DOHH2 (cell line): ENCODE results near the gene FXYD6.

ENCODE experiments used
- H3F3A ChIP-seq: fragments of 200-600 bp; sonication (generic), shearing (Covaris generic); 2 replicates; pipeline ENCODE4 v1.6.0; 2016; ENCODE audit warnings: antibody characterized with exemption, mild to moderate bottlenecking; ENCODE audit not compliant: control insufficient read depth, insufficient read depth
- H3K27ac ChIP-seq: fragments of 200-600 bp; sonication (generic); 2 replicates; pipeline ENCODE4 v1.5.1; 2014; ENCODE audit warnings: low read depth, mild to moderate bottlenecking, low read length, moderate library complexity
- H3K27me3 ChIP-seq: fragments of 200-600 bp; sonication (generic); 2 replicates; pipeline ENCODE4 v1.6.1; 2014; ENCODE audit warnings: mild to moderate bottlenecking, low read length, mixed read lengths; ENCODE audit not compliant: control insufficient read depth
- H3K36me3 ChIP-seq: fragments of 200-600 bp; sonication (generic); 2 replicates; pipeline ENCODE4 v1.6.1; 2014; ENCODE audit warnings: mild to moderate bottlenecking, low read length, moderate library complexity, mixed read lengths; ENCODE audit not compliant: control insufficient read depth
- H3K4me1 ChIP-seq: fragments of 200-600 bp; sonication (generic); 2 replicates; pipeline ENCODE4 v1.6.1; 2014; ENCODE audit warnings: mild to moderate bottlenecking, low read length, mixed read lengths; ENCODE audit not compliant: control insufficient read depth
- H3K4me2 ChIP-seq: fragments of 200-600 bp; sonication (generic); 2 replicates; pipeline ENCODE4 v1.6.0; 2014; ENCODE audit warnings: mild to moderate bottlenecking, low read length, moderate library complexity
- H3K4me3 ChIP-seq: fragments of 200-600 bp; sonication (generic); 2 replicates; pipeline ENCODE4 v1.5.1; 2014; ENCODE audit warnings: mild to moderate bottlenecking, low read length, mixed read lengths
- H3K79me2 ChIP-seq: fragments of 200-600 bp; sonication (generic); 2 replicates; pipeline ENCODE4 v1.6.1; 2014; ENCODE audit warnings: mild to moderate bottlenecking, low read length, mixed read lengths; ENCODE audit not compliant: control insufficient read depth
- H3K9me2 ChIP-seq: fragments of 200-600 bp; sonication (generic); replicated peaks from 2 replicates; pipeline ENCODE4 v1.6.1; 2014; ENCODE audit warnings: mild to moderate bottlenecking, low read length, mixed read lengths; ENCODE audit not compliant: control insufficient read depth
- H3K9me3 ChIP-seq: fragments of 200-600 bp; sonication (generic); 2 replicates; pipeline ENCODE4 v1.6.1; 2014; ENCODE audit warnings: antibody characterized with exemption, low read length, mixed read lengths; ENCODE audit not compliant: control insufficient read depth, insufficient read depth
- H4K20me1 ChIP-seq: fragments of 200-600 bp; sonication (generic); 2 replicates; pipeline ENCODE4 v1.6.0; 2014; ENCODE audit warnings: low read depth, mild to moderate bottlenecking, antibody characterized with exemption, low read length, moderate library complexity; ENCODE audit not compliant: control insufficient read depth, insufficient read depth
- CTCF ChIP-seq: fragments of 200-600 bp; sonication (generic); IDR thresholded peaks from one replicate; pipeline ENCODE4 v1.5.1; 2014; ENCODE audit warnings: antibody characterized with exemption, mild to moderate bottlenecking, low read depth, low read length; ENCODE audit not compliant: poor library complexity, severe bottlenecking
- EZH2phosphoT487 ChIP-seq: fragments of 200-600 bp; sonication (generic); IDR thresholded peaks from 2 replicates; pipeline ENCODE4 v1.6.1; 2017; ENCODE audit warnings: borderline replicate concordance, mild to moderate bottlenecking, antibody characterized with exemption, low read length, moderate library complexity, mixed read lengths

Gene FXYD6

GRCh38 chr11:117891362-117891761 lies 14.9 kb upstream of the FXYD6 start:
- Histone ChIP-seq H3K9me2 (no peaks in the 10 kb centered on the region), H3K9me3 (no peaks in the 10 kb centered on the region), H3K4me1 (no peaks in the 10 kb centered on the region), H3K79me2 (no peaks in the 10 kb centered on the region), H3K4me3 (no peak overlapping the region), H3F3A (no peaks in the 10 kb centered on the region), H3K27ac (no peak overlapping the region), H3K36me3 (no peaks in the 10 kb centered on the region), H3K4me2 (no peak overlapping the region), H4K20me1 (no peaks in the 10 kb centered on the region), H3K27me3 (peaks cover 26% of the 10 kb centered on the region)
- no peak for TF ChIP-seq EZH2phosphoT487
- no peak for TF ChIP-seq CTCF

DNA sequence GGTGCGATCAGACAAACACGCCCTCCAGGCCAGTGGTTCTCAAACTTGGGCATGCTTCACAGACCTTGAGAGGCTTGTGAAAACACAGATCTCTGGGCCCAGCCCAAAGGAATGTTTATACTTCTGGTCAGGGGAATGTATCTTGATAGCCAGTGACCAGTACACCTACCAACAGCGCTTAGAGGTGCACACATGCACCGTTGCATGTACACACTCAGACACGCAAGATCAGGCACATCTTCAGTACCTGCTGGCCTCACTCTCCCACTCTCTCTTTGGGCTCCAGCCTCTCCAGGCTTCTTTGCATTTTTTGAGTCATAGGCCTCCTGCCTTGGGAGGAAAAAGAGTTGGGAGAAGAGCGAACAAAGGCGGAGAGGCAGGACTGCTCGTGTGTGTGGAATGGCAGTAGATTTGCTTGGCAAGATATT lies 11.7 kb upstream of the FXYD6 start:
- no peaks in the 10 kb centered on the region for H3F3A ChIP-seq
- no peaks in the 10 kb centered on the region for H3K79me2 ChIP-seq
- no peaks in the 10 kb centered on the region for H3K36me3 ChIP-seq
- H3K4me3 ChIP-seq: no peak overlapping the region
- H3K27ac ChIP-seq: no peak overlapping the region
- TF ChIP-seq EZH2phosphoT487 (no peak), CTCF (no peak)
- no peaks in the 10 kb centered on the region for H3K4me1 ChIP-seq
- no peaks in the 10 kb centered on the region for H3K9me2 ChIP-seq
- H4K20me1 ChIP-seq: no peaks in the 10 kb centered on the region
- no peak overlapping the region for H3K4me2 ChIP-seq
- no peaks in the 10 kb centered on the region for H3K9me3 ChIP-seq
- H3K27me3 ChIP-seq: peaks cover 12% of the 10 kb centered on the region

DNA sequence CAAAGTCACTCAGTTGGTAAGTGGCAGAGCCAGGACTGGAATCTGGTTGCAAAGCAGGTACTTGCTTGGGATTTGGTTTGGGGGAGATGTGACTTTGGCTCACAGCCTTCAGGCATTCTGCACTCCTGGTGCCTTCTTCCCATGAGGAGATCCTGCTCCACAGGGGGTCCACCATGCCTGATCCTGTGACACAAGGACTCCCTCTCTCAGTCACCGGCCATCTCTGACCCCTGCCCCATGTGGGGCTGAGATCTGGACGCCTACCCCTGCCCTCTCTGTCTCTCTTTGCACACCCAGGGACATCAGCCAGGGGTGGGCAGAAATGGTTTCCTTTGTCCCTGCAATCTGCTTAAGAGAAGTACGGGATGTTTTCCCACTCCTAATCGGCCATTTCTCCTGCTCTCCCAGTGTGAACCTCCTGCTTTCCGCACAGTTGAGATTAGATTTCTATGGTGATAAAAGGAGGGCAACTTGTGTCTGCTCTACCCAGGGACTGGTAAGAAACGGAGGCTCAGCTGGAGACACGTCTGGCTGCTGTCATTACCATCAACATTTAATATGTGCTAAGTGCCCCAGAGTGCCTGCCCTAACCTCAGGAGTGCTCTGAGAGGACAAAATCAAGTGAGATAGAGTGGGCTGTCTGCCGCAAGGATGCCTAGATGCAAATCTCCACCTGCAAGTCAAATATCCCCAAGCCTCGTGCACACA lies 11.1 kb upstream of the FXYD6 start:
- no peaks in the 10 kb centered on the region for H3K9me2 ChIP-seq
- TF ChIP-seq EZH2phosphoT487: no peak
- TF ChIP-seq CTCF: no peak
- H3K27me3 ChIP-seq: peaks cover 18% of the 10 kb centered on the region
- no peak overlapping the region for H3K4me2 ChIP-seq
- no peaks in the 10 kb centered on the region for H3K36me3 ChIP-seq
- H3K4me1 ChIP-seq: no peaks in the 10 kb centered on the region
- no peaks in the 10 kb centered on the region for H3K9me3 ChIP-seq
- H4K20me1 ChIP-seq: no peaks in the 10 kb centered on the region
- H3K79me2 ChIP-seq: no peaks in the 10 kb centered on the region
- H3F3A ChIP-seq: no peaks in the 10 kb centered on the region
- H3K27ac ChIP-seq: no peak overlapping the region
- H3K4me3 ChIP-seq: no peak overlapping the region
